SK-N-SH (cell line): ENCODE results near the gene LRP10. TPM values are rescaled to one million over a fixed set of nuclear protein-coding genes. Genes with fewer than 3 reads are reported as not detected.

ENCODE experiments used
- CTCF ChIA-PET: fragments of 300-600, 350-600 bp; formaldehyde crosslinking; extraction: SDS; loops from one replicate; lab custom pipeline; 2021; lab: Yijun Ruan, JAX
- POLR2A ChIA-PET: fragments of 350-600 bp; sonication (Branson Sonifier 250); formaldehyde crosslinking; extraction: SDS; loops from one replicate; lab custom pipeline; 2020; ENCODE audit warnings: antibody characterized with exemption, inconsistent platforms; lab: Yijun Ruan, JAX
- DNase-seq: peaks from one replicate; pipeline ENCODE4 v3.0.0; 2012
- H2AFZ ChIP-seq: fragments of 200-600 bp; sonication (generic); 2 replicates; pipeline ENCODE4 v1.8.1; 2016; ENCODE audit warnings: antibody characterized with exemption, mild to moderate bottlenecking, low read depth
- H3F3A ChIP-seq: fragments of 200-600 bp; sonication (generic); replicated peaks from 2 replicates; pipeline ENCODE3; 2016; ENCODE audit warnings: antibody characterized with exemption, mild to moderate bottlenecking; ENCODE audit not compliant: insufficient read depth
- H3K27ac ChIP-seq, 2 experiments: fragments of 200-500 bp in 1 of 2; fragments of 200-600 bp in 1 of 2; sonication (Bioruptor generic) in 1 of 2; sonication (generic), shearing (Covaris generic) in 1 of 2; 2 replicates each; pipeline versions ENCODE4 v1.5.1 to v1.6.1; 2014 to 2016; ENCODE audit warnings: low read depth in 2 of 2, inconsistent platforms in 1 of 2, low read length in 1 of 2, mild to moderate bottlenecking in 1 of 2, mixed read lengths in 1 of 2
- H3K27me3 ChIP-seq: fragments of 200-600 bp; sonication (generic), shearing (Covaris generic); 2 replicates; pipeline ENCODE4 v1.6.1; 2016; ENCODE audit warnings: mixed run types; ENCODE audit not compliant: insufficient read depth
- H3K36me3 ChIP-seq, 2 experiments: fragments of 200-500 bp in 1 of 2; fragments of 200-600 bp in 1 of 2; sonication (Bioruptor generic) in 1 of 2; sonication (generic) in 1 of 2; replicated peaks in 1 of 2; 2 replicates each; pipeline versions ENCODE3 to v1.5.1; 2014 to 2016; ENCODE audit warnings: low read length in 1 of 2, mild to moderate bottlenecking in 1 of 2; ENCODE audit not compliant: insufficient read depth in 2 of 2, control insufficient read depth in 1 of 2
- H3K4me1 ChIP-seq, 2 experiments: fragments of 200-500 bp in 1 of 2; fragments of 200-600 bp in 1 of 2; sonication (Bioruptor generic) in 1 of 2; sonication (generic), shearing (Covaris generic) in 1 of 2; 2 replicates each; pipeline versions ENCODE4 v1.5.1 to v1.6.1; 2014 to 2016; ENCODE audit warnings: low read depth in 1 of 2, low read length in 1 of 2, mixed run types in 1 of 2; ENCODE audit not compliant: insufficient read depth in 2 of 2, control insufficient read depth in 1 of 2
- H3K4me2 ChIP-seq: fragments of 200-600 bp; sonication (generic), shearing (Covaris generic); 2 replicates; pipeline ENCODE4 v1.6.1; 2017; ENCODE audit warnings: mixed run types
- H3K4me3 ChIP-seq, 2 experiments: fragments of 200-500 bp in 1 of 2; fragments of 200-600 bp in 1 of 2; sonication (Bioruptor generic) in 1 of 2; sonication (generic), shearing (Covaris generic) in 1 of 2; 2 replicates each; pipeline versions ENCODE4 v1.5.1 to v1.8.1; 2014 to 2016; ENCODE audit warnings: low read depth in 2 of 2, inconsistent platforms in 1 of 2, low read length in 1 of 2, mild to moderate bottlenecking in 1 of 2, mixed read lengths in 1 of 2, moderate library complexity in 1 of 2
- H3K79me2 ChIP-seq: fragments of 200-600 bp; sonication (generic); 2 replicates; pipeline ENCODE4 v1.8.1; 2017; ENCODE audit warnings: mild to moderate bottlenecking; ENCODE audit not compliant: insufficient read depth
- H3K9ac ChIP-seq: fragments of 200-600 bp; sonication (generic); 2 replicates; pipeline ENCODE4 v1.6.1; 2017; ENCODE audit warnings: mixed run types
- H3K9me2 ChIP-seq: fragments of 200-600 bp; sonication (generic); 2 replicates; pipeline ENCODE4 v1.6.1; 2017; ENCODE audit warnings: mixed run types
- H3K9me3 ChIP-seq: fragments of 200-600 bp; sonication (generic); 2 replicates; pipeline ENCODE4 v1.6.1; 2017; ENCODE audit warnings: mixed run types, mild to moderate bottlenecking, moderate library complexity
- H4K20me1 ChIP-seq: fragments of 200-600 bp; sonication (generic); 2 replicates; pipeline ENCODE4 v1.6.1; 2017; ENCODE audit warnings: mild to moderate bottlenecking, mixed run types; ENCODE audit not compliant: insufficient read depth
- CHD2 ChIP-seq: fragments of 150-350 bp; IDR thresholded peaks from 2 replicates; pipeline ENCODE4 v1.6.1; 2018; ENCODE audit warnings: low read length; ENCODE audit not compliant: partially characterized antibody
- ELF1 ChIP-seq: IDR thresholded peaks from 2 replicates; pipeline ENCODE4 v1.4.0; 2012
- EP300 ChIP-seq, 2 experiments: IDR thresholded peaks; 2 replicates each; pipeline versions ENCODE4 v1.4.0 to v1.6.1; 2012; ENCODE audit warnings: borderline replicate concordance in 1 of 2, low read depth in 1 of 2, low read length in 1 of 2
- EZH2phosphoT487 ChIP-seq: fragments of 200-600 bp; sonication (generic); IDR thresholded peaks from 2 replicates; pipeline ENCODE4 v1.6.1; 2017; ENCODE audit warnings: low read depth, mixed run types, mild to moderate bottlenecking, antibody characterized with exemption, moderate library complexity, borderline replicate concordance
- FOSL2 ChIP-seq: IDR thresholded peaks from 2 replicates; pipeline ENCODE4 v1.4.0; 2012; ENCODE audit warnings: low read depth, mild to moderate bottlenecking, moderate library complexity, borderline replicate concordance
- FOXM1 ChIP-seq: IDR thresholded peaks from 2 replicates; pipeline ENCODE4 v1.4.0; 2012; ENCODE audit warnings: low read depth, mild to moderate bottlenecking
- GATA2 ChIP-seq: sonication (generic); formaldehyde crosslinking; IDR thresholded peaks from 2 replicates; pipeline ENCODE4 v1.5.0; 2020; ENCODE audit warnings: mild to moderate bottlenecking, missing genetic modification reagents
- IRF3 ChIP-seq: fragments of 150-350 bp; IDR thresholded peaks from 2 replicates; pipeline ENCODE4 v1.6.1; 2016; ENCODE audit warnings: mild to moderate bottlenecking, low read depth, low read length
- JUND ChIP-seq: IDR thresholded peaks from 2 replicates; pipeline ENCODE4 v1.4.0; 2012
- MEF2A ChIP-seq: IDR thresholded peaks from 2 replicates; pipeline ENCODE4 v1.4.0; 2012; ENCODE audit warnings: low read depth, borderline replicate concordance
- MXI1 ChIP-seq: IDR thresholded peaks from 2 replicates; pipeline ENCODE4 v1.6.1; 2012; ENCODE audit warnings: mild to moderate bottlenecking, low read depth, low read length, improper control_type of control experiment
- NFIC ChIP-seq: IDR thresholded peaks from 2 replicates; pipeline ENCODE4 v1.4.0; 2012; ENCODE audit warnings: borderline replicate concordance
- POLR2AphosphoS5 ChIP-seq: IDR thresholded peaks from 2 replicates; pipeline ENCODE4 v1.6.1; 2012; ENCODE audit warnings: low read depth, low read length
- RAD21 ChIP-seq: IDR thresholded peaks from 2 replicates; pipeline ENCODE4 v1.6.1; 2012; ENCODE audit warnings: mild to moderate bottlenecking, low read length
- RCOR1 ChIP-seq: fragments of 150-350 bp; IDR thresholded peaks from 2 replicates; pipeline ENCODE4 v1.6.1; 2017; ENCODE audit warnings: antibody characterized with exemption, low read length
- REST ChIP-seq: IDR thresholded peaks from 2 replicates; pipeline ENCODE4 v1.6.1; 2012; ENCODE audit warnings: mild to moderate bottlenecking, low read depth, low read length, moderate library complexity
- RFX5 ChIP-seq: IDR thresholded peaks from 2 replicates; pipeline ENCODE4 v1.6.1; 2012; ENCODE audit warnings: mild to moderate bottlenecking, improper control_type of control experiment, low read length
- RXRA ChIP-seq: IDR thresholded peaks from 2 replicates; pipeline ENCODE4 v1.4.0; 2012; ENCODE audit warnings: low read depth, mild to moderate bottlenecking, borderline replicate concordance
- SIN3A ChIP-seq: IDR thresholded peaks from 2 replicates; pipeline ENCODE4 v1.6.1; 2012; ENCODE audit warnings: low read depth, mild to moderate bottlenecking, low read length, moderate library complexity, borderline replicate concordance
- SMC3 ChIP-seq: IDR thresholded peaks from 2 replicates; pipeline ENCODE4 v1.6.1; 2012; ENCODE audit warnings: low read depth, low read length, improper control_type of control experiment
- TCF12 ChIP-seq: IDR thresholded peaks from 2 replicates; pipeline ENCODE4 v1.4.0; 2012
- TEAD4 ChIP-seq: IDR thresholded peaks from 2 replicates; pipeline ENCODE4 v1.4.0; 2012; ENCODE audit warnings: mild to moderate bottlenecking, borderline replicate concordance; ENCODE audit not compliant: insufficient read depth
- USF2 ChIP-seq: fragments of 150-350 bp; IDR thresholded peaks from 2 replicates; pipeline ENCODE4 v1.6.1; 2017; ENCODE audit warnings: antibody characterized with exemption, low read length, low read depth, borderline replicate concordance
- WGBS: methylation state at CpG from one replicate; pipeline ENCODE4 v1.1.6; 2017; ENCODE audit warnings: low lambda C conversion rate; 5-methylcytosine and 5-hydroxymethylcytosine counted together
- polyA plus RNA-seq, 3 experiments: library from polyadenylated mRNA; depleted of rRNA; stranded (reverse); fragments of >200 nt; gene quantifications; 2 replicates each; pipeline ENCODE4 v1.2.3, GENCODE V29; 2012
- TF ChIP-seq, protein P1 (sequence below): IDR thresholded peaks from 2 replicates; pipeline ENCODE4 v1.4.0; 2012; ENCODE audit warnings: low read depth, borderline replicate concordance

Gene LRP10
- polyA plus RNA-seq, 1 of the 3 experiments (the other 2 are of a cell fraction), result 117 TPM

- peaks cover 47% of the 10 kb centered on the region for H3K79me2 ChIP-seq
- peak within 1 kb of the TSS; percentile 80 for H3K4me2 ChIP-seq
- no peaks in the 10 kb centered on the region for H3K27me3 ChIP-seq
- peak; percentile 87 for DNase-seq
- 1% methylated on average over 41 of the region's 46 CpGs for WGBS
- H2AFZ ChIP-seq, result peak within 1 kb of the TSS; percentile 88
- no peaks in the 10 kb centered on the region for H3K9me2 ChIP-seq
- no peaks in the 10 kb centered on the region for H3K9me3 ChIP-seq
- H3F3A ChIP-seq, result peaks cover 19% of the 10 kb centered on the region
- H4K20me1 ChIP-seq, result no peaks in the 10 kb centered on the region
- H3K9ac ChIP-seq, result peak within 1 kb of the TSS; percentile 89
- peaks cover 33 to 40% of the 10 kb centered on the region in 2 experiments for H3K36me3 ChIP-seq
- H3K4me1 ChIP-seq, result peaks cover 0 to 9% of the 10 kb centered on the region in 2 experiments; a peak in 2 of 4 replicates
- H3K27ac ChIP-seq, result peak within 1 kb of the TSS; percentile 97 to 98
- CTCF ChIA-PET, result interaction anchor here (0.7 to 6.8 kb wide), 17 partner anchors 10 to 158 kb away, joined by 3 to 34 read pairs (median 4); partner anchors contain the start of gene PRMT5
- POLR2A ChIA-PET, result interaction anchor here (0.6 to 3.2 kb wide), 8 partner anchors 10 to 136 kb away, joined by 3 to 15 read pairs (median 3); partner anchors contain the start of genes HAUS4, PRMT5 and REM2
- peak within 1 kb of the TSS; percentile 77 to 85 for H3K4me3 ChIP-seq
- peak; percentile 54 for TF ChIP-seq CHD2
- no peak for TF ChIP-seq FOSL2
- TF ChIP-seq, protein P1, sequence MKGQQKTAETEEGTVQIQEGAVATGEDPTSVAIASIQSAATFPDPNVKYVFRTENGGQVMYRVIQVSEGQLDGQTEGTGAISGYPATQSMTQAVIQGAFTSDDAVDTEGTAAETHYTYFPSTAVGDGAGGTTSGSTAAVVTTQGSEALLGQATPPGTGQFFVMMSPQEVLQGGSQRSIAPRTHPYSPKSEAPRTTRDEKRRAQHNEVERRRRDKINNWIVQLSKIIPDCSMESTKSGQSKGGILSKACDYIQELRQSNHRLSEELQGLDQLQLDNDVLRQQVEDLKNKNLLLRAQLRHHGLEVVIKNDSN, result 0 out of 2 replicates have a peak, but pooled peaks have one; percentile 37
- no peak for TF ChIP-seq USF2
- no peak for TF ChIP-seq JUND
- no peak for TF ChIP-seq FOXM1
- peak; percentile 96 for TF ChIP-seq RFX5
- TF ChIP-seq RCOR1, result no peak
- no peak for TF ChIP-seq RXRA
- TF ChIP-seq MEF2A, result no peak
- peak; percentile 70; the same call in 1 of the 2 replicates for TF ChIP-seq MXI1
- TF ChIP-seq TCF12, result no peak
- TF ChIP-seq IRF3, result peak; percentile 44; the same call in 1 of the 2 replicates
- peak; percentile 37; the same call in 1 of the 2 replicates for TF ChIP-seq SIN3A
- TF ChIP-seq NFIC, result no peak
- TF ChIP-seq ELF1, result peak; percentile 50; the same call in 1 of the 2 replicates
- no peak for TF ChIP-seq EZH2phosphoT487
- no peak for TF ChIP-seq EP300 (IDR thresholded peaks at IDR 0.05; ENCODE audit: borderline replicate concordance in 1 of 2, low read depth in 1 of 2, low read length in 1 of 2)
- no peak for TF ChIP-seq RAD21
- no peak for TF ChIP-seq SMC3
- no peak for TF ChIP-seq GATA2 (CRISPR knock-in tag)
- TF ChIP-seq TEAD4, result no peak
- TF ChIP-seq POLR2AphosphoS5, result peak; percentile 86
- no peak for TF ChIP-seq REST
Measured at GRCh38 chr14:22918804-22919600, 47.5 kb downstream of the LRP10 start, which contains the start of gene RBM23. Gene RBM23 (minus strand): TSS chr14:22919149.
